ENCODE results near the gene SLC23A2.
"Not testable (repeated sequence)": the region's sequence is repeated elsewhere in the genome, so short reads cannot be mapped to it uniquely, and the experiment has no call there.

The SLC23A2 gene

GRCh38 chr20:5005326-5005725 lies 4.0 kb upstream of the SLC23A2 start:
- DNase-seq = no peak

- DNase-seq = not testable (repeated sequence)
Measured at GRCh38 chr20:5004825-5005224, 3.5 kb upstream of the SLC23A2 start.

- no peak for DNase-seq
Measured at GRCh38 chr20:5003626-5004025, 2.3 kb upstream of the SLC23A2 start.

GRCh38 chr20:5002077-5002413 lies 735 bp upstream of the SLC23A2 start:
- no peak for DNase-seq

GRCh38 chr20:5000263-5001173 lies 792 bp downstream of the SLC23A2 start:
- DNase-seq = peak; percentile 42

GRCh38 chr20:4999788-5000187 lies 1.5 kb downstream of the SLC23A2 start:
- DNase-seq = no peak

- no peak for DNase-seq
Measured at GRCh38 chr20:4998160-4998651, 3.1 kb downstream of the SLC23A2 start.

GRCh38 chr20:4997222-4997621 lies 4.1 kb downstream of the SLC23A2 start:
- DNase-seq = no peak

- no peak for DNase-seq
Measured at GRCh38 chr20:4989570-4989969, 11.7 kb downstream of the SLC23A2 start.

- DNase-seq = no peak
Measured at GRCh38 chr20:4987130-4987529, 14.2 kb downstream of the SLC23A2 start.

- DNase-seq = no peak
Measured at GRCh38 chr20:4985658-4986057, 15.7 kb downstream of the SLC23A2 start.

GRCh38 chr20:4982281-4982680 lies 19.0 kb downstream of the SLC23A2 start:
- DNase-seq = no peak

GRCh38 chr20:4979841-4980410 lies 21.4 kb downstream of the SLC23A2 start:
- DNase-seq = no peak

GRCh38 chr20:4978050-4978918 lies 23.0 kb downstream of the SLC23A2 start:
- DNase-seq = no peak

GRCh38 chr20:4976014-4976413 lies 25.3 kb downstream of the SLC23A2 start:
- DNase-seq = not testable (repeated sequence)

- DNase-seq = no peak
Measured at GRCh38 chr20:4973330-4974097, 27.8 kb downstream of the SLC23A2 start.

GRCh38 chr20:4972506-4973251 lies 28.6 kb downstream of the SLC23A2 start:
- no peak for DNase-seq

- no peak for DNase-seq
Measured at GRCh38 chr20:4971064-4971463, 30.2 kb downstream of the SLC23A2 start.

- DNase-seq = no peak
Measured at GRCh38 chr20:4967752-4968477, 33.4 kb downstream of the SLC23A2 start.

GRCh38 chr20:4966826-4967751 lies 34.2 kb downstream of the SLC23A2 start:
- no peak for DNase-seq
